Suppressor macrophage treated with lipopolysaccharide for 1 hour (primary cell): ENCODE data around the gene KIF12.
"Not testable (repeated sequence)": the region's sequence is repeated elsewhere in the genome, so short reads cannot be mapped to it uniquely, and the experiment has no call there.

Experiments
- DNase-seq, 3 donors: peaks; one replicate each; pipeline ENCODE4 v3.0.0-alpha.2; 2020 to 2022

The KIF12 gene

GRCh38 chr9:114098936-114099668 is at the start of gene KIF12:
TSS of gene KIF12 (minus strand) at chr9:114099292. CDS start at chr9:114099276, 16 bp downstream.
- no peak for DNase-seq

- no peak for DNase-seq
Observed at GRCh38 chr9:114146735-114147134, 47.6 kb upstream of the KIF12 start.

GRCh38 chr9:114143234-114143633 is 44.1 kb upstream of the KIF12 start:
- no peak for DNase-seq

GRCh38 chr9:114141553-114142402 is 42.7 kb upstream of the KIF12 start:
- no peak for DNase-seq

- DNase-seq = no peak
Observed at GRCh38 chr9:114140850-114141249, 41.8 kb upstream of the KIF12 start.

- no peak for DNase-seq
Observed at GRCh38 chr9:114140401-114140800, 41.3 kb upstream of the KIF12 start.

- no peak for DNase-seq
Observed at GRCh38 chr9:114139071-114139470, 40.0 kb upstream of the KIF12 start.

GRCh38 chr9:114138552-114138971 is 39.5 kb upstream of the KIF12 start:
- no peak for DNase-seq

- DNase-seq = no peak
Observed at GRCh38 chr9:114137831-114138230, 38.7 kb upstream of the KIF12 start.

- no peak for DNase-seq
Observed at GRCh38 chr9:114134827-114135396, 35.8 kb upstream of the KIF12 start.

- no peak for DNase-seq
Observed at GRCh38 chr9:114132550-114132918, 33.4 kb upstream of the KIF12 start.

- no peak for DNase-seq
Observed at GRCh38 chr9:114131808-114132549, 32.9 kb upstream of the KIF12 start.

- no peak for DNase-seq
Observed at GRCh38 chr9:114130624-114131277, 31.7 kb upstream of the KIF12 start.

- DNase-seq = no peak
Observed at GRCh38 chr9:114130141-114130540, 31.0 kb upstream of the KIF12 start.

GRCh38 chr9:114128759-114129158 is 29.7 kb upstream of the KIF12 start:
- not testable (repeated sequence) for DNase-seq

- no peak for DNase-seq
Observed at GRCh38 chr9:114126247-114127060, 27.4 kb upstream of the KIF12 start.

- DNase-seq = no peak
Observed at GRCh38 chr9:114125476-114126013, 26.5 kb upstream of the KIF12 start.

- DNase-seq = no peak
Observed at GRCh38 chr9:114124666-114125475, 25.8 kb upstream of the KIF12 start.

GRCh38 chr9:114124138-114124537 is 25.0 kb upstream of the KIF12 start:
- no peak for DNase-seq
